Measurements from ENCODE around the gene MAML3. TPM values are rescaled to one million over a fixed set of nuclear protein-coding genes. Genes with fewer than 3 reads are reported as not detected.

Gene MAML3
- polyA plus RNA-seq, 4 donors, result 1.4 to 10.3 (median 3.4) TPM

DNA sequence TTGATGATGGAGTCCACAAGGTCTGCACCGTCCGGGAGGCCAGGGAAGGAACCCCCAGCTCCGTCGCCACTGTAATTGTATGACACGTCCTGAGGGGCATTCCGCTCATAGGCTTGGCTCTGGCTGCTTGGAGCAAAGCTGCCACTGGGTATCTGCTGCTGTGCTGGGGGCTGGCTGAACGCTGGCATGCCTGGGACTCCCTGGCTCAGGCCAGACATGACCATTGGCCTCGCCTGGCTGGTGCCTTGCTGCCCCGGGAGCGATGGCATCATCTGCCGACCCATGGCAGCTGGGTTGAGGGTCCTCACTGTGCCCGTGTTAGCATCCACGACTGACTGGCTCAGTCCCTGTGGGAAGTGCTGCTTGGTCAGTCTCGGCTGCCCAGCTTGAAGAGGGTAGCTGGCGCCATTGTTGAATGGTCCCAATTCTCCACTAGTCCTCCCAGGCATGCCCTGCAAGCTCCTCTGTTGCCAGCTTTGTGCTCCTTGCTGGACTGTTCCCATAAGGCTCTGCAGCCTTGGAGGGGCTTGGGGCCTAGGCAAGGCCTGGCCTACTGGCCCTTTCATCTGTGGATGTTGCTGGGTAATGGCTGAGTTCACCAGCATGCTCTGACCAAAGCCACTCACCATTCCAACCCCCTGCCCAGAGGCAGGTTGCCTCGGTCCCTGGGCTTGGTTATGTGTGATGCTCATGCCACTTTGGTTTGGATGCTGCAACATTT is 434.4 kb downstream of the MAML3 start:
- no peak overlapping the region for H3K27ac ChIP-seq (ENCODE audit: low read depth in 1 of 3, low read length in 2 of 3)
- H3K4me1 ChIP-seq (ENCODE audit: control insufficient read depth in 3 of 3, insufficient read depth in 2 of 3, low read depth in 1 of 3, low read length in 2 of 3), result no peaks in the 10 kb centered on the region
- no peak overlapping the region for H3K4me3 ChIP-seq (ENCODE audit: low read depth in 1 of 3, low read length in 3 of 3)
- H3K36me3 ChIP-seq (ENCODE audit: control insufficient read depth in 3 of 3, insufficient read depth in 2 of 3, low read depth in 1 of 3, low read length in 3 of 3), result peaks cover 0 to 38% (median 0%) of the 10 kb centered on the region in 3 donors
- no peaks in the 10 kb centered on the region for H3K9me3 ChIP-seq (ENCODE audit: control insufficient read depth in 2 of 2, insufficient read depth in 1 of 2, low read depth in 1 of 2, low read length in 1 of 2)
- no peak for DNase-seq
- H3K27me3 ChIP-seq (ENCODE audit: control insufficient read depth in 3 of 3, insufficient read depth in 3 of 3, low read length in 3 of 3), result no peaks in the 10 kb centered on the region
- FAIRE-seq, result no peak
- 94 to 95% (median 95%) methylated on average over 16 of the region's 16 CpGs for WGBS, 3 donors

DNA sequence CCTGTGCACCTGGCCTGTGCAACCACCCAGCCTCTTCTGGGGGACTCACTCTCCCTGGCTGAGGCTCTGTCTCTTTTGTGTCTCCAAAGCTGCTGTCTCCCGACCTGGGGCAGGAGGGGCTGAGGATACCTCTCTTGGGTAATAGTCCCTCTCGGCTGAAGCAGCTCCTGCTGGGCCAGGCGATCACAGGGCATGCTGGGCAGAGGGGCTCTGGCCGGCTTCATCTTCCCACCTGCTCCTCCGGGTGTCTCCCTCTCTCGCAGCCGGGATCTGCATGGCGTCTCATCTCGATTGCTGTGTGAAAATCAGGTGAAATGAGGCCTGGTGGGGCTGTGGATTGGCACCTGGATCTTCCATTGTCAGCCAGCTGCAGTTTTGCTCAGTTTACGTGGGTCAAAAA is 435.2 kb downstream of the MAML3 start:
- FAIRE-seq (no peak), DNase-seq (no peak)
- Histone ChIP-seq H3K9me3 (ENCODE audit: control insufficient read depth in 2 of 2, insufficient read depth in 1 of 2, low read depth in 1 of 2, low read length in 1 of 2) (no peaks in the 10 kb centered on the region), H3K27ac (ENCODE audit: low read depth in 1 of 3, low read length in 2 of 3) (no peak overlapping the region), H3K27me3 (ENCODE audit: control insufficient read depth in 3 of 3, insufficient read depth in 3 of 3, low read length in 3 of 3) (no peaks in the 10 kb centered on the region), H3K4me3 (ENCODE audit: low read depth in 1 of 3, low read length in 3 of 3) (no peak overlapping the region), H3K4me1 (ENCODE audit: control insufficient read depth in 3 of 3, insufficient read depth in 2 of 3, low read depth in 1 of 3, low read length in 2 of 3) (no peaks in the 10 kb centered on the region), H3K36me3 (ENCODE audit: control insufficient read depth in 3 of 3, insufficient read depth in 2 of 3, low read depth in 1 of 3, low read length in 3 of 3) (peaks cover 0 to 42% (median 0%) of the 10 kb centered on the region in 3 donors)
- 89 to 91% (median 89%) methylated on average over 10 of the region's 10 CpGs for WGBS, 3 donors

DNA sequence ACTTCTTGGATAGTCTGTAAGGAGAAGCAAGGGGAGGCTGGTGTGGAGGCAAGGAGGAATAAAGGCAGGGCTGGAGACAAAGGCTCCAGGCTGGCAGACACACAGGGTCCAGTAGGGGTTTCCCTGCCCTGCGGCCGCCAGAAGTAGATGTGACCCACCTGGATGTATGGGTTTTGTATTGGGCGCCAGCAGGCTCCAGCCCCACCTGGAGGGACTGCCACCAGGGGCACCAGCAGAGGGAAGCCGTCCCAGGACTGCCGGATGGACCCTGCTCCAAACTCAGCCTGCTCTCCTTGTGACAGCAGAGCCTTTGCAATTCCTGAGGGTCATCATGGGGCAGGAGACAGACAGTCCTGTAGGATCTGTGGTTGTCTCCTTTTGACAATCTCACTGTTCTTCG is 435.6 kb downstream of the MAML3 start:
- DNase-seq (no peak), FAIRE-seq (no peak)
- H3K27me3 ChIP-seq (ENCODE audit: control insufficient read depth in 3 of 3, insufficient read depth in 3 of 3, low read length in 3 of 3), result no peaks in the 10 kb centered on the region
- no peak overlapping the region for H3K4me3 ChIP-seq (ENCODE audit: low read depth in 1 of 3, low read length in 3 of 3)
- no peaks in the 10 kb centered on the region for H3K9me3 ChIP-seq (ENCODE audit: control insufficient read depth in 2 of 2, insufficient read depth in 1 of 2, low read depth in 1 of 2, low read length in 1 of 2)
- H3K36me3 ChIP-seq (ENCODE audit: control insufficient read depth in 3 of 3, insufficient read depth in 2 of 3, low read depth in 1 of 3, low read length in 3 of 3), result peaks cover 0 to 42% (median 0%) of the 10 kb centered on the region in 3 donors
- no peaks in the 10 kb centered on the region for H3K4me1 ChIP-seq (ENCODE audit: control insufficient read depth in 3 of 3, insufficient read depth in 2 of 3, low read depth in 1 of 3, low read length in 2 of 3)
- WGBS, 3 donors, result 90 to 95% (median 92%) methylated on average over 6 of the region's 6 CpGs
- H3K27ac ChIP-seq (ENCODE audit: low read depth in 1 of 3, low read length in 2 of 3), result no peak overlapping the region

DNA sequence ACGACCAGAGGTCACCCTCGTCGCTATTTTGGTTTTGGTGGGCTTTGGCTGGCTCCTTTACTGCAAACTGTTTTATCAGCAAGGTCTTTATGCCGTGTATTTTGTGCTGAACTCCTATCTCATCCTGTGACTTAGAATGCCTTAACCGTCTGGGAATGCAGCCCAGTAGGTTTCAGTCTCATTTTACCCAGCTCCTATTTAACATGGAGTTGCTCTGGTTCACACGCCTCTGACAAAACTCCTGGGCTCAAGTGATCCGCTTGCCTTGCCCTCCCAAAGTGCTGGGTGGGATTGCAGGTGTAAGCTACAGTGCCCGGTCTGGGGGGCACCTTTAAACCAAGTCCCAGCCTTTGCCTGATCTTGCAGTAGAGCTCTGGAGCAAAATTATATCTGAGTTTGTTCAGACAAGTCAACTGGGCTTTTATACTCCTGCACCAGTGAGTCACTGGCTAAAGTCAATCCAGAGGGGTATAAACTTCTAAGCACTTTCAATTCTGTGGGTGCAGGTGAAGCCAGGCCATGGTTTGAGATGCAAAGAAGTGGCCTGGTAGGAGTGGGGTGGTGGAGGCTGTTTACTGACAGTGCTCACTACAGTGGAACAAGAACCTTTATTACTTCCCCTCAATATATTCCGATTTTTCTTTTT is 438.1 kb downstream of the MAML3 start:
- no peaks in the 10 kb centered on the region for H3K9me3 ChIP-seq (ENCODE audit: control insufficient read depth in 2 of 2, insufficient read depth in 1 of 2, low read depth in 1 of 2, low read length in 1 of 2)
- no peak overlapping the region for H3K27ac ChIP-seq (ENCODE audit: low read depth in 1 of 3, low read length in 2 of 3)
- H3K27me3 ChIP-seq (ENCODE audit: control insufficient read depth in 3 of 3, insufficient read depth in 3 of 3, low read length in 3 of 3), result no peaks in the 10 kb centered on the region
- WGBS, 3 donors, result 83 to 87% (median 86%) methylated on average over 9 of the region's 9 CpGs
- H3K36me3 ChIP-seq (ENCODE audit: control insufficient read depth in 3 of 3, insufficient read depth in 2 of 3, low read depth in 1 of 3, low read length in 3 of 3), result peaks cover 0 to 42% (median 0%) of the 10 kb centered on the region in 3 donors
- H3K4me3 ChIP-seq (ENCODE audit: low read depth in 1 of 3, low read length in 3 of 3), result no peak overlapping the region
- no peaks in the 10 kb centered on the region for H3K4me1 ChIP-seq (ENCODE audit: control insufficient read depth in 3 of 3, insufficient read depth in 2 of 3, low read depth in 1 of 3, low read length in 2 of 3)
- FAIRE-seq (no peak), DNase-seq (no peak)

DNA sequence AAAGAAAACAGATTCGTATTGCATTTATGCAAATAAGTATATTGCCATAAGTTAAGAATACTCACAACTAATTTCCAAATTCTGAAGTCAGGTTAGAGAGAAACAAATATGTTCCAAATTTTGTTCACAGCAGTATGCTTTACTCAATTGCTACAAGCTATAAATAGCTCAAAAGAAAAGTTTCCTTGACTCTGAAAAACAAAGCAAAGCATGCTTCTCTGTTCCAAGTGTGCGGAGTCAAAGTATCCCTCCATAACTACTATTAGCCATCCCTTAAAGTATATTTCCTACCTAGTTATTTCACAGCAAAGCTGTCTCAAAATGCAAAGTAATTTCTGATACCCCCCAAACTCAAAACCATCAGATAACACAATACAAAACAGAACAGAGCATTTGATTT is 441.1 kb downstream of the MAML3 start:
- WGBS, 3 donors, result 88 to 96% (median 90%) methylated on average over 2 of the region's 2 CpGs

DNA sequence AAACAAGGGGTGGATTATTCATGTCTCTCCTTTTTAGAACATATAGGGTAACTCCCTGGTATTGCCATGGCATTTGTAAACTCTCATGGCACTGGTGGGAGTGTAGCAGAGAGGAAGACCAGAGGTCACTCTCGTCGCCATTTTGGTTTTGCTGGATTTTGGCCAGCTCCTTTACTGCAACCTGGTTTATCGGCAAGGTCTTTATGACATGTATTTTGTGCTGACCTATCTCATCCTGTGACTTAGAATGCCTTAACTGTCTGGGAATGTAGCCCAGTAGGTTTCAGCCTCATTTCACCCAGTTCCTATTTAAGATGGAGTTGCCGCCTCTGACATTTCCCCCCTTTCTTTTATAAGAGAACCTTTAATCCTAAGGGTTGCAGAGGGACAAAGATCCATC is 442.5 kb downstream of the MAML3 start:
- FAIRE-seq (no peak), DNase-seq (peak in 1 of 2 donors; percentile 92)
- no peaks in the 10 kb centered on the region for H3K9me3 ChIP-seq (ENCODE audit: control insufficient read depth in 2 of 2, insufficient read depth in 1 of 2, low read depth in 1 of 2, low read length in 1 of 2)
- H3K27me3 ChIP-seq (ENCODE audit: control insufficient read depth in 3 of 3, insufficient read depth in 3 of 3, low read length in 3 of 3), result no peaks in the 10 kb centered on the region
- H3K4me1 ChIP-seq (ENCODE audit: control insufficient read depth in 3 of 3, insufficient read depth in 2 of 3, low read depth in 1 of 3, low read length in 2 of 3), result no peaks in the 10 kb centered on the region
- no peak overlapping the region for H3K27ac ChIP-seq (ENCODE audit: low read depth in 1 of 3, low read length in 2 of 3)
- H3K4me3 ChIP-seq (ENCODE audit: low read depth in 1 of 3, low read length in 3 of 3), result no peak overlapping the region
- 28 to 81% (median 59%) methylated on average over 4 of the region's 4 CpGs for WGBS, 3 donors
- H3K36me3 ChIP-seq (ENCODE audit: control insufficient read depth in 3 of 3, insufficient read depth in 2 of 3, low read depth in 1 of 3, low read length in 3 of 3), result peaks cover 0 to 16% (median 2%) of the 10 kb centered on the region in 3 donors

More for the DNA sequence above, 441.1 kb downstream of the MAML3 start:
- Histone ChIP-seq H3K36me3 (ENCODE audit: control insufficient read depth in 3 of 3, insufficient read depth in 2 of 3, low read depth in 1 of 3, low read length in 3 of 3) (peaks cover 0 to 23% (median 2%) of the 10 kb centered on the region in 3 donors), H3K9me3 (ENCODE audit: control insufficient read depth in 2 of 2, insufficient read depth in 1 of 2, low read depth in 1 of 2, low read length in 1 of 2) (no peaks in the 10 kb centered on the region), H3K4me1 (ENCODE audit: control insufficient read depth in 3 of 3, insufficient read depth in 2 of 3, low read depth in 1 of 3, low read length in 2 of 3) (no peaks in the 10 kb centered on the region), H3K4me3 (ENCODE audit: low read depth in 1 of 3, low read length in 3 of 3) (no peak overlapping the region), H3K27ac (ENCODE audit: low read depth in 1 of 3, low read length in 2 of 3) (no peak overlapping the region), H3K27me3 (ENCODE audit: control insufficient read depth in 3 of 3, insufficient read depth in 3 of 3, low read length in 3 of 3) (no peaks in the 10 kb centered on the region)
- DNase-seq, result no peak
- no peak for FAIRE-seq

DNA sequence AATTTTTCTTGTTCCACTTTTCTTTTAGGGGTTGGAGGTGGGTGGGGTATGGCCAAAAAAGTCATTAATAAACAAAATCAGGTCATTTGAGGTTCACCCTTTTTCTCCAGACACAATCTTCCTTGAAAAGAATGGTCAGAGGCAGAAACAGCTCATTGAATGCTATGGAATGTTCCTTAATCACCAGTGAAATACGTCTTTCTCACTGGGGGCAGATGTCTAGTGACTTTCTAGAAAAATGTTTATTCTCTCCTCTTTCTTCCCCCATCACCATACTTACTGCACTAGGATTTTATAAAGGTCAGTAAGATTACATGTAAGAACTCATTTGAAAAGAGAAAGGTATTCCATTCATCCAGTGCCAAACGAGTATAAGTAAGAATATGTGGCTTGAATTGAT is 443.9 kb downstream of the MAML3 start:
- Histone ChIP-seq H3K9me3 (ENCODE audit: control insufficient read depth in 2 of 2, insufficient read depth in 1 of 2, low read depth in 1 of 2, low read length in 1 of 2) (no peaks in the 10 kb centered on the region), H3K4me3 (ENCODE audit: low read depth in 1 of 3, low read length in 3 of 3) (no peak overlapping the region), H3K36me3 (ENCODE audit: control insufficient read depth in 3 of 3, insufficient read depth in 2 of 3, low read depth in 1 of 3, low read length in 3 of 3) (peaks cover 2 to 16% (median 5%) of the 10 kb centered on the region in 3 donors), H3K4me1 (ENCODE audit: control insufficient read depth in 3 of 3, insufficient read depth in 2 of 3, low read depth in 1 of 3, low read length in 2 of 3) (no peaks in the 10 kb centered on the region), H3K27me3 (ENCODE audit: control insufficient read depth in 3 of 3, insufficient read depth in 3 of 3, low read length in 3 of 3) (no peaks in the 10 kb centered on the region), H3K27ac (ENCODE audit: low read depth in 1 of 3, low read length in 2 of 3) (no peak overlapping the region)
- no peak for DNase-seq
- no peak for FAIRE-seq
- WGBS, 3 donors, result 82 to 94% (median 88%) methylated on average over 2 of the region's 2 CpGs

DNA sequence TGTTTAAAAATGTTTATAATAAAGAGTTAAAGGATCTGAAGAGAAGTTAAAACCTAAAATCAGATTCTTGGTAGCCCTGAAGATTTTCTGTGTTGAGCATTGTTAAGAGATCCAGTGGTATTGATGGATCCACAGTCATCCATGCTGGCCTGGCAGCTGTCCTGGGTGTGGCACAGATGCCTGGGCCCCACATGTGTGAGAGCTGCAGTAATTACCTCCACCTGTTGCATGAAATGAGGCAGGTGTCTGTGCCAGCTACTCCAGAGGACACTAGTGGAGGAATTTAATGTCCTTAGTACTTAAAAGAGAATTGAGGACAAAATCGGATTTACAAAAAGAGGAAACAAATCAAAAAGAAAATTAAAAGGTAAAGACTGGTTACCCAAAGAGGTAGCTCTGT is 444.3 kb downstream of the MAML3 start:
- Histone ChIP-seq H3K36me3 (ENCODE audit: control insufficient read depth in 3 of 3, insufficient read depth in 2 of 3, low read depth in 1 of 3, low read length in 3 of 3) (peaks cover 4 to 16% (median 5%) of the 10 kb centered on the region in 3 donors), H3K27me3 (ENCODE audit: control insufficient read depth in 3 of 3, insufficient read depth in 3 of 3, low read length in 3 of 3) (no peaks in the 10 kb centered on the region), H3K4me1 (ENCODE audit: control insufficient read depth in 3 of 3, insufficient read depth in 2 of 3, low read depth in 1 of 3, low read length in 2 of 3) (no peaks in the 10 kb centered on the region), H3K27ac (ENCODE audit: low read depth in 1 of 3, low read length in 2 of 3) (no peak overlapping the region), H3K9me3 (ENCODE audit: control insufficient read depth in 2 of 2, insufficient read depth in 1 of 2, low read depth in 1 of 2, low read length in 1 of 2) (no peaks in the 10 kb centered on the region), H3K4me3 (ENCODE audit: low read depth in 1 of 3, low read length in 3 of 3) (no peak overlapping the region)
- 33 to 88% (median 34%) methylated on average over 1 of the region's 1 CpG for WGBS, 3 donors
- peak; percentile 23 to 26 for DNase-seq
- no peak for FAIRE-seq
